ENCODE data around the gene RPS21.

Gene RPS21

DNA sequence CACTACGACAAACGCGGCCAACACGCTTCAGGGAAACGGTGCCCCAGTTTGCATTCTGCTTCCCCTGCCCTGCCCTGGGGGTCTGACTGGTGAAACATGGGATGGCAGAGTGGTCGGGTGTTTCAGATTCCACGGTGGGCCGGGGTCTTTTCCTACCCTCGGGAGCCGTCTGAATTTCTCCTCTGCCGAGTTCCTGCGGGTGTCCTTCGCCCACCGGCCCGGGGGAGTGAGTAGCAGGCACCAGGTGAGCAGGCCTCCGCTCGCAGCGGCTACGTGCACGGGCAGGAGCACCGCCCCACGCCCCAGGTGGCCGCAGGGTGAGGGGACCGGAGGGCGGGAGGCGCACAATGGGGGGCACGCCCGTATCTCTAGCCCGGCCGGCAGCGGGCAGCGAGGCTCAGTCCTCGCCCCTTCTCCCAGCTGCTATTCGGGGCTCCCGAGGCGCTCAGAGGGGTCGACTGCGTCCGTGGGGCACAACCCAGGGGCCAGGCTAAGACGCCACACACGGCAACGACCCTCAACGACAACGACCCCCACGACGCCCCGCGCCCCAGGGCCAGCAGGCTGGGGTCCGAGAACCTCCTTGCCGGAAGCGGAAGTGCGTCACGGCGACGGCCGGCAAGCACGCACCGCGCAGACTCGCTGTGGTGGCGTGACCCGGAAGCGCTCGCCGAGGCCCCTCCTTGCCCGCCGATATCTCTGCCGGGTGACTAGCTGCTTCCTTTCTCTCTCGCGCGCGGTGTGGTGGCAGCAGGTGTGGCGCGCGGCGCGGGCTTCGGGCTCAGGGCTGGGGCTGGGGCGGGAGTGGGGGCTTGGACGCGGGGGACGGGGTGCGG lies at the start of gene RPS21:
Gene RPS21 (plus strand): TSS at position 721 of the 836 bp plus-strand sequence. CDS start 236 bp downstream, outside the sequence.
- DNase-seq: peak; percentile 93

- DNase-seq: no peak
Measured at GRCh38 chr20:62337558-62338293, 49.2 kb upstream of the RPS21 start.

DNA sequence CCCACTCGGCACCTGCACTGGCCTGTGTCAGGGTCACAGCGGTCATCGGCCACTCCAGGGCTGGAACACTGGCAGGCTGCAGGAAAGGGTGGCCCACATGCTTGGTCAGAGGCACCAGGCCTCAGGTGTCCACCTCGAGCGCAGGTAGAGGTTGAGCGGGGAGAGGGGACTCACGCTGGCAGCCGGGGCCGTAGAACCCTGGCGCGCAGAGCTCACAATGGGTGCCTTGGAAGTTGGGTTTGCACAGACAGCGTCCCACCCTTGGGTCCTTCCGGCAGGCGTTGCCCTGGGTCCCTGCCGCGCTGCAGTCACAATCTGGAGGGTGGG lies 48.6 kb upstream of the RPS21 start:
- DNase-seq: no peak

DNA sequence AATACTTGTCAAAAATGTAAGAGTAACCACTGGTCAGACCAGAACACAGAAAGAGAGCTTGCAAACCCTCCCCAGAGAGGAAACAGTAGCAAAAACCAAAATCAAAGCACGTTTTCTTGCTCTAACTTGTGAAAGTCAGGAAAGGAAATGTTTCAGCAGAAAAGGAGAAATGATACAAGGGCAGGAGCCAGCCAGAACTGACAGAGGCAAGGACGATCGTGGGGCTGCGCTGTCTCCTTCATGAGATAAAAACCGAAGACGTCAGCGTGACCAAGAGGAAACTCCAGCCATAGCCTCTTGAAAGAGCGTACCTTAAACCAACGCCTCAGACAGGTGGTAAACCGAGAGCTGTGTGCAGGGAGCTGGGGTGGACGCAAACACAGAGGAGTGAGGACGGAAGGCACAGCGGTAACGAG lies 47.2 kb upstream of the RPS21 start:
- no peak for DNase-seq

DNA sequence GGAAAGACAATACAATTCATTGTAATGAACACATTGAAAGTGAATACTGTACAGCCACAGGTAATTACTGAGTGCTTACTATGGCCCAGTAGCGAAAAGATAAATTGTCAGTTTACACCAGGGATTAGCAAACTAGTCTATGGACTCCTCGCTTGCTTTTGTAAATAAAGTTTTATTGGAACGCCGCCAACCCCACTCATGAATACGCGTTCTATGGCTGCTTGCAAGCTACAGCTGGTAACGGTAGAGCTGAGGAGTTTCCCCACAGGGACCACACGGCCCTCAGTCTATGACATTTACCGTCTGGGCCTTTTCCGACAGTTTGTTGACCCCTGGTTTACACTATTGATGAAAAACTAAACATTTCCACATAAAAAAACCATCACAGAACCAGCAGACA lies 44.0 kb upstream of the RPS21 start:
- no peak for DNase-seq

DNA sequence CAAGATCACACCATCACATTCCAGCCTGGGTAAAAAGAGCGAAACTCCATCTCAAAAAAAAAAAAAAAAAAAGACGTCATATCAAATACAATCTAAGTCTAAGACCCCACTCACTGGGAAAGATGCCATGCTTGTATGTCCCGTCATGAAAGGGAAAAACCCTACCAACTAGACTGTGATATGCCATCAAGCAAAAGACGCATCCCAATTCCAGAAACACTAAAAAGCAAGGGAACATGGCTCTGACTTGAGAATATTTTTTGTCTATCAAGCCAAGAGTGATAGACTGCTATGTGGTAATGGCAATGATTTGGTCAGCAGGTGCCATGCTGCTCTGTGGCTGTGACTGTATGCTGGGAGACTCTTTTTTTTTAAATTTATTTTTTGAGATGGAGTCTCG lies 42.8 kb upstream of the RPS21 start:
- no peak for DNase-seq

DNA sequence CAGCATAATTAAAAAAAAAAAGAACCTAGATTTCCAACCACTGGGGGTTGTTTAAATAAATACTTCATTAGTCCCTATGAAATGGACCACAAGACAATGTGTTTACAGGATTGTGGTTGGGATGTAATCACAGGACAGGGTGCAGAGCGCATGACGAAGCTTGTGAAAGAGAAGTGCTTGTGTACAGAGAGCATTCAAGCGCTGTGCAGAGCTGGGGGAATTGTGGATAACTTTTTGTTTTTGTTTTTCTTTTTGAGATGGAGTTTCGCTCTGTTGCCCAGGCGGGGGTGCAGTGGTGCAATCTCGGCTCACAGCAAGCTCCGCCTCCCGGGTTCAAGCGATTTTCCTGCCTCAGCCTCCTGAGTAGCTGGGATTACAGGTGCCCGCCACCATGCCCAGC lies 42.1 kb upstream of the RPS21 start:
- no peak for DNase-seq

- DNase-seq: no peak
Measured at GRCh38 chr20:62345681-62346370, 41.1 kb upstream of the RPS21 start.

GRCh38 chr20:62346398-62347150 lies 40.3 kb upstream of the RPS21 start:
- DNase-seq: no peak

- no peak for DNase-seq
Measured at GRCh38 chr20:62347151-62347404, 39.8 kb upstream of the RPS21 start.

- DNase-seq: no peak
Measured at GRCh38 chr20:62347445-62347844, 39.5 kb upstream of the RPS21 start.

DNA sequence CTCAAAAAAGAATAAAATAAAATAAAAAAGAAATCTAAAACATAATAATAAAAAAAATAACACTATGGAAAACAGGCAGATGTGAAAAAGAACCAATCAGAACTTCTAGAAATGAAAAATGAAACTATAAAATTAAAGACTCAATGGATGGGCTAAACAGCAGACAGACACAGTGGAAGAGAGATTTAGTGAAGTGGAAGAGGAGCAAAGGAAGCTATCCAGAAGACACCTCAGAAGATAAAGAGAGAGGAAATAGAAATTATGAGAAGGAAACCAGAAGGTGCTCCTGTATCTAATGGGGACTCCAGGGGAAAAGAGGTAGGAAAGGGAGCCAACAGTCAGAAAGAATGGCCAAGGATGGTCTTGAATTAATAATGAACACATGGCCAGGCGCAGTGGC lies 38.3 kb upstream of the RPS21 start:
- no peak for DNase-seq

DNA sequence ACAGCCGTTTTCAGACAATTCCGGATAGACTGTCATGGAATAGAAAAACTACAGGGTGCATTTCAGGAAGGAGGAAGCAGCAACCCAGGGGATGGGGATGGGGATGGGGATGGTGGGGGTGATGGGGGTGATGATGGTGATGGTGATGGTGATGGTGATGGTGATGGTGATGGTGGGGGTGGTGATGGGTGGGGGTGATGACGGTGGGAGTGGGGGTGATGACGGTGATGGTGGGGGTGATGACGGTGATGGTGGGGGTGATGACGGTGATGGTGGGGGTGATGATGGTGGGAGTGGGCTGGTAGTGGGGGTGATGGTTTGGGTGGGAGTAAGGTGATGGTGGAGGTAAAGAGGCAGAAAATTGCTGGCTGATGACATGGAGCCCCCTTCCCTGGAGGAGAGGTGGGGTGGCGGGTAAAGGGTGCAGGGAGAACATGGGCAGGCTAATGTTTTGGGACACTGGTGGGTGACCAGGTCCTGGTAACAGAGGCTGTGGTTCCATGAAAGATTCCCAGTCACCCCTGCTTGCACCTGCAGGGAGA lies 37.3 kb upstream of the RPS21 start:
- DNase-seq: no peak

DNA sequence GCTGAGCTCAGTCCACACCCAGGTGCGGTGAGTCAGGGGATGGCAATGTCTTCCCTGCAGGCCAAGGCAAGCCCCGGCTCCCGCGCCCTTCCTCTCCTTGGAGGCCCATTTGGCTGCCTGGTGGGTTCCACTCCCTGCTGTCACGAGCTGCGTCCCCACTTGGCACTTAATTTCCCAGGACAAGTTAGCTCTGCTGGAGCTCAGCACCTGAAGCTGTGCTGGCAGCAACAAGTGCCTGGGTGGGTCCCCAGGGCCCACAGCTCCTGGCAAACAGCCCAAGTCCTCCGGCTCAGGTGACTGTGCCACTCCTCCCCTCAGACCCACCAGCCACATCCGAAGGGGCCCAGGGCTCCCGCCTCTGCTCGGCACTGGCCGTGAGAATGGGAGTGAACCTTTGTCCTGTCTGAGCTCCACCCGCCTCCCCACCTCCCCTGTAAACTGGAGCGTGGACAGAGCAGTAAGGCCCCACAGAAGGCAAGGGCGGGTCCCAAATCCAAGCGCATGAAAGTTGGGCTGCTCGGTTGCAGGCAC lies 36.7 kb upstream of the RPS21 start:
- no peak for DNase-seq

- DNase-seq: no peak
Measured at GRCh38 chr20:62350629-62351422, 36.1 kb upstream of the RPS21 start.

- DNase-seq: no peak
Measured at GRCh38 chr20:62351469-62352401, 35.2 kb upstream of the RPS21 start.

DNA sequence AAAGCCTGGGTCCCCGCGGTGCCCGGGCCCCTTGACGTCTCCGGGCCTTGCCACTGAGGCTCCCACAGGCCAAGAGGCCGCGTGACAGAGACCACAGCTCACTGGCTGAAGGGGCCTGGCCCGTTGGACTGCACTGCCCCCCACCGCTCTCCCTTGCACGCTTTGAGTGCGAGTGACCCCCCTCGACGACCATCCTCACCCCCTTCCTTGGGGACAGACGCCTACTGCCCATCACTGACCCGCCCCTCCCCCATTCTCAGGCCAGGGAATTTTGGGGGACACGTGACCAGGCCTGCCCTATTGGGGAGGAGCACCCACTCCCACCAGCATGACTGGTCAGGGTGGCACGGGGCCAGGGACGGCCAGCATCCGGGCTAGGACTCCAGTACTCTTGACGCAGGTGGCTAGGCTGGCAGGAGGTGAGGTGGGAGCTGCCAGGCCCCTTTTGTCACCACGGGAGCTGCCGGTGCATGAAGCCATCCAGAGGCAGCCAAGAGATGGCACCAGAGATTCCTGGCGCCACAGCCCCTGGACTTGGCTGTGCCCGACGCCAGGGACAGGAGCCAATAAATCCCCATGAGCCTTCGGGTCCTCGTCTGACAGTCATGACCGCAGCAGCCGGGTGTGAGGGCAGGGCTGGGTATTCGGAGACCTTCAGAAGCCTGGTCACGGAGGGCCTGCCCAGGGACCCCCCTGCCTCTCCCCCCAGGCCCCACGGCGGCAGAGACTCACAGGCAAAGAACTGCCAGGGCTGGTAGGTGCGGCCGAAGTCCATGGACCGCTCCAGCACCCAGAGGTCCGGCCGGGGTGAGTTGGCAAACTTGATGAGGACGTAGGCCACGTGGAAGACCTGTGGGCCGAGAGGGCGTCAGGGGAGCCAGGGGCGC lies 34.3 kb upstream of the RPS21 start:
- DNase-seq: no peak

DNA sequence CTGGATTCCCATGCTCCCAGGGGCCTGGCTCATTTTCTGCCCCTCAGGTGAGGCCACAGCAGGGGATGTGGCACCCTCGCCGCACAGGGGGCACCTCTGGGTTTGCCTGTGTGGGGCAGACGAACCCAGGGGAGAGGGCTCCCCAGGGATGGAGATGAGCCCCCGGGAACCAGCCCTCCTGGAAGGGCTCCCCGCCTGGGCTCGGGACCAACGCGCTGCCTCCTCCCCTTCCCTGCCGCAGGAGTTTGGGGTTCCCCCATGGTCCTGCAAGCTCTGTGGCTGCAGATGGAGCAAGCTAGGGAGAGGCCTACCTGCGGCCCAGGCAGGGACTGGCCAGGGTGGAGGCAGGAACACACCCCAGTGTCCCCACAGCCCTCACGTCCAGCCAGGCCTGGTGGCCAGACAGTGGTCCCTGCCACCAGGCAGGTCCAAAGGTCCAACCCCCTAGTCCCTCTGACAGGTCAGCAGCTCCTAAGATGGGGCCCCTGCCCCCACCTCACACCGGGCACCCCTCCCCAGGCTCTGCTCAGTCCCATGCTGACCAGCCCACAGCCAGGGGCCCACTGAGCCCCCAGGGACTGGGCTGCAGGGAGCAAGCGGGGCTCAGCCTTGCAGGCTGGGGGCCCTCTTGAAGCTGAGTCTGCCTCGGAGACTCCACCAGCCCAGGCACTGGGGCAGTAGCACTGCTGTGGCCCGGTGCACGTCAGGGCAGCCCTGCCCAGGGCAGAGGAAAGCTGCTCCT lies 33.4 kb upstream of the RPS21 start:
- no peak for DNase-seq

All from stimulated activated CD4-positive, alpha-beta T cell treated with anti-CD3 and anti-CD28 coated beads, Interleukin-4, amount 100 ng/mL, for 1 hour (primary cell).